IMR-90 (cell line): ENCODE measurements around the gene ZFP36. TPM values are rescaled to one million over a fixed set of nuclear protein-coding genes. Genes with fewer than 3 reads are reported as not detected.

Source experiments
- ATAC-seq: fragments of 200-7000 bp; cut with Tn5 transposase; 2 replicates; pipeline ENCODE4 v1.9.1; 2020; ENCODE audit warnings: low read depth, mild to moderate bottlenecking, moderate library complexity
- BruUV-seq: library from RNA; stranded (reverse); fragments of 400-500 nt; replicated peaks from 2 replicates; lab custom pipeline; 2021; lab: Mats Ljungman, UMichigan
- CTCF ChIA-PET: fragments of 300-600 bp; formaldehyde crosslinking; extraction: SDS; loops from one replicate; lab custom pipeline; 2021; ENCODE audit warnings: antibody characterized with exemption; lab: Yijun Ruan, JAX
- POLR2A ChIA-PET: fragments of 300-600 bp; sonication (Branson Sonifier 250); formaldehyde crosslinking; loops from one replicate; lab custom pipeline; 2022; ENCODE audit warnings: antibody characterized with exemption; ENCODE audit not compliant: unreplicated experiment; lab: Charles Lee
- DNase-seq: peaks from one replicate; pipeline ENCODE4 v3.0.0; 2013
- H2AFZ ChIP-seq: replicated peaks from 2 replicates; pipeline ENCODE3; 2013; ENCODE audit warnings: low read length, mild to moderate bottlenecking; ENCODE audit not compliant: poor library complexity
- H2AK5ac ChIP-seq: 2 replicates; pipeline ENCODE4 v1.6.1; 2013; ENCODE audit warnings: low read depth, low read length, inconsistent platforms
- H2AK9ac ChIP-seq: replicated peaks from 2 replicates; pipeline ENCODE3; 2013; ENCODE audit warnings: mild to moderate bottlenecking, low read depth, low read length, moderate library complexity; ENCODE audit not compliant: poor library complexity
- H2BK120ac ChIP-seq: 2 replicates; pipeline ENCODE4 v1.6.1; 2013; ENCODE audit warnings: low read depth, low read length, inconsistent platforms
- H2BK15ac ChIP-seq: 3 replicates; pipeline ENCODE4 v1.6.1; 2013; ENCODE audit warnings: low read depth, low read length, inconsistent platforms
- H2BK20ac ChIP-seq: 2 replicates; pipeline ENCODE4 v1.6.1; 2013; ENCODE audit warnings: low read depth, mild to moderate bottlenecking, inconsistent platforms, low read length, moderate library complexity
- H2BK5ac ChIP-seq: 2 replicates; pipeline ENCODE4 v1.6.1; 2013; ENCODE audit warnings: mild to moderate bottlenecking, low read depth, low read length, inconsistent platforms; ENCODE audit not compliant: poor library complexity, severe bottlenecking
- H3K14ac ChIP-seq: replicated peaks from 2 replicates; pipeline ENCODE4 v1.6.1; 2013; ENCODE audit warnings: low read depth, low read length, inconsistent platforms
- H3K18ac ChIP-seq: 2 replicates; pipeline ENCODE4 v1.6.1; 2013; ENCODE audit warnings: low read depth, low read length, control low read depth
- H3K23ac ChIP-seq: 2 replicates; pipeline ENCODE4 v1.6.1; 2013; ENCODE audit warnings: low read depth, low read length, inconsistent platforms
- H3K27ac ChIP-seq: 2 replicates; pipeline ENCODE4 v1.5.1; 2013; ENCODE audit warnings: mild to moderate bottlenecking, control low read depth, low read length; ENCODE audit not compliant: insufficient read depth
- H3K27me3 ChIP-seq: 2 replicates; pipeline ENCODE4 v1.6.1; 2013; ENCODE audit warnings: low read length; ENCODE audit not compliant: control insufficient read depth, insufficient read depth
- H3K36me3 ChIP-seq: 2 replicates; pipeline ENCODE4 v1.6.1; 2013; ENCODE audit warnings: low read length, mixed read lengths; ENCODE audit not compliant: control insufficient read depth, insufficient read depth
- H3K4ac ChIP-seq: 2 replicates; pipeline ENCODE4 v1.6.1; 2013; ENCODE audit warnings: low read depth, low read length, inconsistent platforms
- H3K4me1 ChIP-seq: 2 replicates; pipeline ENCODE4 v1.6.1; 2013; ENCODE audit warnings: low read length, mixed read lengths; ENCODE audit not compliant: control insufficient read depth, insufficient read depth
- H3K4me2 ChIP-seq: 2 replicates; pipeline ENCODE4 v1.6.1; 2013; ENCODE audit warnings: low read depth, mild to moderate bottlenecking, control low read depth, low read length, moderate library complexity
- H3K4me3 ChIP-seq: 2 replicates; pipeline ENCODE4 v1.5.1; 2013; ENCODE audit warnings: low read depth, mild to moderate bottlenecking, control low read depth, low read length, moderate library complexity; ENCODE audit not compliant: insufficient read depth
- H3K56ac ChIP-seq: 2 replicates; pipeline ENCODE4 v1.6.1; 2013; ENCODE audit warnings: low read length, inconsistent platforms; ENCODE audit not compliant: insufficient read depth; ENCODE audit errors: extremely low read depth
- H3K79me1 ChIP-seq, 2 experiments: 2 replicates each; pipeline ENCODE4 v1.6.1; 2013; ENCODE audit warnings: low read length in 2 of 2, inconsistent platforms in 1 of 2, low read depth in 1 of 2
- H3K9ac ChIP-seq: 2 replicates; pipeline ENCODE4 v1.6.1; 2013; ENCODE audit warnings: low read depth, low read length, control low read depth
- H3K9me1 ChIP-seq: 2 replicates; pipeline ENCODE4 v1.6.1; 2013; ENCODE audit warnings: low read length, inconsistent platforms; ENCODE audit not compliant: insufficient read depth
- H3K9me3 ChIP-seq: 2 replicates; pipeline ENCODE4 v1.6.1; 2013; ENCODE audit warnings: low read length; ENCODE audit not compliant: control insufficient read depth, insufficient read depth
- H4K20me1 ChIP-seq: 2 replicates; pipeline ENCODE4 v1.6.1; 2013; ENCODE audit warnings: low read length, inconsistent platforms; ENCODE audit not compliant: insufficient read depth
- H4K5ac ChIP-seq: 2 replicates; pipeline ENCODE4 v1.6.1; 2013; ENCODE audit warnings: mild to moderate bottlenecking, low read depth, low read length, control low read depth
- H4K8ac ChIP-seq, 2 experiments: 2 replicates each; pipeline ENCODE4 v1.6.1; 2013; ENCODE audit warnings: low read depth in 2 of 2, low read length in 2 of 2, control low read depth in 1 of 2, inconsistent platforms in 1 of 2
- H4K91ac ChIP-seq: 2 replicates; pipeline ENCODE4 v1.6.1; 2013; ENCODE audit warnings: low read depth, low read length, inconsistent platforms; ENCODE audit not compliant: insufficient read depth
- BHLHE40 ChIP-seq: fragments of 150-350 bp; IDR thresholded peaks from 2 replicates; pipeline ENCODE4 v1.6.1; 2016; ENCODE audit warnings: mild to moderate bottlenecking, low read depth, low read length
- CEBPB ChIP-seq: IDR thresholded peaks from 2 replicates; pipeline ENCODE4 v1.6.1; 2012; ENCODE audit warnings: low read depth, low read length, improper control_type of control experiment
- FOS ChIP-seq: fragments of 150-350 bp; IDR thresholded peaks from 2 replicates; pipeline ENCODE4 v1.6.1; 2016; ENCODE audit warnings: low read depth, low read length
- WGBS, 2 experiments: methylation state at CpG; one replicate each; pipeline versions ENCODE4 v1.1.5 to v1.1.7; 2013; ENCODE audit warnings: missing lambda C conversion rate in 2 of 2; ENCODE audit not compliant: insufficient read length in 1 of 2; ENCODE audit errors: extremely low coverage in 2 of 2; 5-methylcytosine and 5-hydroxymethylcytosine counted together
- dilution Hi-C: fragments of 300-500 bp; cut with HindIII; formaldehyde crosslinking; loops from one replicate; pipeline ENCODE4 v1.14.3; 2018; ENCODE audit warnings: low sequenced_read_pairs; ENCODE audit not compliant: unreplicated experiment
- in situ Hi-C: fragments of 300-500 bp; cut with MboI; formaldehyde crosslinking; loops from 3 replicates; pipeline ENCODE4 v1.14.3; 2019; ENCODE audit warnings: low sequenced_read_pairs, inconsistent platforms, mixed read lengths
- intact Hi-C: fragments of 100-400 bp; cut with micrococcal nuclease; formaldehyde crosslinking; loops from 2 replicates; pipeline ENCODE4 v1.10.0; 2022
- polyA plus RNA-seq, 3 experiments: library from polyadenylated mRNA; depleted of rRNA; stranded (reverse); fragments of >200 nt; gene quantifications; 2 replicates each; pipeline ENCODE4 v1.2.3, GENCODE V29; 2012; ENCODE audit warnings: low replicate concordance in 1 of 3
- total RNA-seq: library from RNA; depleted of rRNA; stranded (reverse); fragments of >200 nt; gene quantifications from 2 replicates; pipeline ENCODE4 v1.2.3, GENCODE V29; 2012
- TF ChIP-seq, protein P1 (sequence below): fragments of 150-350 bp; IDR thresholded peaks from 2 replicates; pipeline ENCODE4 v1.6.1; 2017; ENCODE audit warnings: mild to moderate bottlenecking, antibody characterized with exemption, low read length, low read depth

ZFP36 gene
- total and polyA plus RNA-seq, 2 of the 4 experiments (the other 2 are of a cell fraction), result 1.4 to 45.0 TPM

DNA sequence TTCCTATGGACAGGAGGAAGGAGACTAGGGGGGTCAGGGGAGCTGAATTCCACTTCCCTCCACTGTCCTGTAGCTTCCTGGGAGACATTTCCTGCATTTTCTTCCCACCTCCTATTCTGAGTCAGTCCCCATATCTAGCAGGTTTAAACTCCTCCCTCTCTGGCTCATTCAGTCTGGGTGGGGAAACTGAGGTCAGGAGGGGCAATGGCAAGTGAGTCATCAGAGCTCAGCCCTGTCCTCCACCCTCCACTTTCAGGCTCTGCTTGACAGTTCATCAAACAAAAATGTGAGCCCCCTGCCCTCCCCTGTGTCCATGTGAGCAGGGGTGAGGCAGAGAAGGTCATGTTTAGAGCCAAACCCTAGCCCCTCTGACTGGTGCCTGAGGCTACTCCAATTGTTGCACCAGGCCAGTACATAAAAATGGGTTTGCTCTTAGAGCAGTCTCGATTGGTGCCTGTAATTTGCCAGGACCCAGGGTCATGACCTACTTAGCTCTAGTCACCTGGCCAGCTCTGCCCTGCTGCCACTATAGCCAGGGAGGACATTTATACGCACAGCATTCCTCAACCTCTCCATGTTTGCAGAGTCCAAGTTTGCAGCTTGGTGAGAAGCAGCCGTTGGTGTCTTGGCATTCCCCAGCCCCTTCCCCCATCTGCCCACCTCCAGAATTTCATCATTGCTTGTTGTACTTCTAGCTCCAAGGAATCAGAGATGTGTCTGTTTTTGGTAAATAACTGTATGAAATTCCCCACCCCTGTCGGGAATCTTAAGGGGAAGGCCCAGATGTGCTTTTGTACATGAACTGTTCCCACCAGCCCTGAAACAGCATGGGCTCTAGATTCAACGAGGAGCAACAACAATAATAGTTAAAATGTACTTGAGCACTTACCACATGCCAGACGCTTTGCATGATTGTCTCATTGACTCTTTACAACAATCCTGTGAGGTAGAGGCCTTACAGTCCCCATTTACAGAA, 43.7 kb upstream of the ZFP36 start:
- 80% methylated on average over 1 of the region's 6 CpGs; no CpG with 5 or more reads in 1 of the 2 experiments for WGBS, 2 experiments
- peak overlapping the region; percentile 56 for H4K5ac ChIP-seq
- 0 out of 3 replicates have a peak overlapping the region, but pooled peaks have one; percentile 5 for H2BK15ac ChIP-seq
- peak overlapping the region; percentile 80 for H2BK5ac ChIP-seq
- H3K4me1 ChIP-seq, result peaks cover 25% of the 10 kb centered on the region
- ATAC-seq, result peak; percentile 83
- DNase-seq, result peak; percentile 85
- peak overlapping the region; percentile 74 for H4K91ac ChIP-seq
- no TSS peak for BruUV-seq
- no peak overlapping the region for H3K9ac ChIP-seq
- peak overlapping the region; percentile 61 for H2AFZ ChIP-seq
- H2BK120ac ChIP-seq, result peak overlapping the region; percentile 75
- peak overlapping the region; percentile 76 for H3K14ac ChIP-seq
- peak overlapping the region; percentile 2; the same call in 1 of the 2 replicates for H3K4me2 ChIP-seq
- H3K23ac ChIP-seq, result peak overlapping the region; percentile 58; the same call in 1 of the 2 replicates
- TF ChIP-seq, protein P1, sequence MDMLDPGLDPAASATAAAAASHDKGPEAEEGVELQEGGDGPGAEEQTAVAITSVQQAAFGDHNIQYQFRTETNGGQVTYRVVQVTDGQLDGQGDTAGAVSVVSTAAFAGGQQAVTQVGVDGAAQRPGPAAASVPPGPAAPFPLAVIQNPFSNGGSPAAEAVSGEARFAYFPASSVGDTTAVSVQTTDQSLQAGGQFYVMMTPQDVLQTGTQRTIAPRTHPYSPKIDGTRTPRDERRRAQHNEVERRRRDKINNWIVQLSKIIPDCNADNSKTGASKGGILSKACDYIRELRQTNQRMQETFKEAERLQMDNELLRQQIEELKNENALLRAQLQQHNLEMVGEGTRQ, result 0 out of 2 replicates have a peak, but pooled peaks have one; percentile 11
- peak; percentile 1; the same call in 1 of the 2 replicates for TF ChIP-seq CEBPB
- TF ChIP-seq FOS, result peak; percentile 82
- no peak; the same call in 1 of the 2 replicates for TF ChIP-seq BHLHE40
- peaks cover 24% of the 10 kb centered on the region for H3K9me1 ChIP-seq
- H2AK9ac ChIP-seq, result peak overlapping the region; percentile 81
- dilution Hi-C loops (no loop called here), in situ Hi-C loops (no loop called here), intact Hi-C loops (loop anchor here (2.0 kb wide), 1 partner anchor 20 kb away; the partner anchor contains the start of gene SAMD4B)
- peaks cover 15% of the 10 kb centered on the region; the same call in 1 of the 2 replicates for H4K20me1 ChIP-seq
- no peaks in the 10 kb centered on the region for H3K27me3 ChIP-seq
- peak overlapping the region; percentile 53; the same call in 1 of the 2 replicates for H2BK20ac ChIP-seq
- H3K9me3 ChIP-seq, result no peaks in the 10 kb centered on the region
- peak overlapping the region; percentile 50 for H3K27ac ChIP-seq
- H4K8ac ChIP-seq, result peak overlapping the region; percentile 19 to 87; a peak in 3 of 4 replicates
- CTCF ChIA-PET, result interaction anchor here (0.5 kb wide), 1 partner anchor 441 kb away, joined by 4 read pairs; no protein-coding TSS in a partner anchor
- H2AK5ac ChIP-seq, result peak overlapping the region; percentile 55; the same call in 1 of the 2 replicates
- no peak overlapping the region for H3K4me3 ChIP-seq
- POLR2A ChIA-PET, result no interaction called here
- H3K79me1 ChIP-seq, result peaks cover 20 to 69% of the 10 kb centered on the region in 2 experiments
- H3K36me3 ChIP-seq, result peaks cover 20% of the 10 kb centered on the region
- H3K56ac ChIP-seq, result 0 out of 2 replicates have a peak overlapping the region, but pooled peaks have one; percentile 8
- peak overlapping the region; percentile 26; the same call in 1 of the 2 replicates for H3K18ac ChIP-seq
- peak overlapping the region; percentile 95 for H3K4ac ChIP-seq
